ENCODE measurements around the gene RFPL4A.

Gene RFPL4A

DNA sequence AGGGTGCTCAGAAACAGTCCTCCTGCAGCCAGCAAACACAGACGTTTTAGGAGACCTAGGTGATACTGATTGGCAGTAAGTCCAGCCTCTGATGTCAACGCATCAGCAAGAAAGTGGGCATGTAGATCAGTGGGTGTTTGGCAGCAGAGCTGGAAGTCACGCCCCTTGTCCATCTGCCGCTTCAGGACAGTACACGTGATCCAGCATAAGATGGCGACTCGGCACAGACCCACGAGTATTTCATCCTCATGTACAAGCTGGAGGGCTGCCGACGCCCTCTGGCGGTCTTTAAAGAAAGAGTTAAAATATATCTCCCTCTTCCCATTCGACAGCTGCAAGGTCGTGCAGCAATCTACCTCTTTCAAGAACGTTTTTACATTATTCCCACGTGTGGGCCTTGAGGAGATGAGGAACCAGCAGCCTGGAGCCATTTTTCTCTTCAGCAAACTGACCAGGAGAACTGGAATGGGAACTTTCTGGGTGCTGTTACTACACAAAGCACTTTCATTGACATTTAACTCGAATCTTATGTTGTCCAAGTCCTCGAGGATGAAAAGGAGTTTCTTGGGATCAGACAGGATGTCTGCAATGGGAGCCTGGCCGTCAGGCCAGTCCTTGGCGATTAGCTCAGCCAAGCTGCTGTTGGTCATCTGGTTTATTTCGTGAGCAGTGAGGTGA, 50.6 kb downstream of the RFPL4A start:
- peak; percentile 8 for DNase-seq (ENCODE audit: low read depth)

GRCh38 chr19:55811340-55811739, 52.4 kb downstream of the RFPL4A start:
- no peak for DNase-seq (ENCODE audit: low read depth)

GRCh38 chr19:55812449-55812848, 53.6 kb downstream of the RFPL4A start:
- DNase-seq (ENCODE audit: low read depth): no peak
